HEK293 (cell line): ENCODE results near the gene ARFIP2.

Source experiments
- BCL11A ChIP-seq: fragments of 450-650 bp; formaldehyde crosslinking; IDR thresholded peaks from 2 replicates; pipeline ENCODE4 v1.5.1; 2016; ENCODE audit warnings: low read depth, missing biosample characterization, missing genetic modification characterization
- KLF1 ChIP-seq: fragments of 450-650 bp; formaldehyde crosslinking; IDR thresholded peaks from 2 replicates; pipeline ENCODE4 v1.5.1; 2016; ENCODE audit warnings: missing biosample characterization, missing genetic modification characterization
- KLF10 ChIP-seq: fragments of 450-650 bp; IDR thresholded peaks from 2 replicates; pipeline ENCODE4 v1.5.1; 2018; ENCODE audit warnings: missing biosample characterization, mild to moderate bottlenecking, missing genetic modification characterization
- KLF9 ChIP-seq: fragments of 450-650 bp; formaldehyde crosslinking; IDR thresholded peaks from 2 replicates; pipeline ENCODE4 v1.5.1; 2016; ENCODE audit warnings: missing biosample characterization, missing genetic modification characterization, low read depth
- OVOL3 ChIP-seq: fragments of 450-650 bp; formaldehyde crosslinking; IDR thresholded peaks from 2 replicates; pipeline ENCODE4 v1.5.1; 2016; ENCODE audit warnings: missing biosample characterization, missing genetic modification characterization
- SCRT2 ChIP-seq: fragments of 450-650 bp; formaldehyde crosslinking; IDR thresholded peaks from 2 replicates; pipeline ENCODE4 v1.5.1; 2016; ENCODE audit warnings: missing biosample characterization, missing genetic modification characterization
- TCF7L2 ChIP-seq: IDR thresholded peaks from 2 replicates; pipeline ENCODE4 v1.6.1; 2011; ENCODE audit warnings: low read depth, mild to moderate bottlenecking, inconsistent platforms, low read length, moderate library complexity, borderline replicate concordance
- TRIM28 ChIP-seq: IDR thresholded peaks from 2 replicates; pipeline ENCODE4 v1.6.1; 2011; ENCODE audit warnings: low read length, control low read depth, borderline replicate concordance
- WT1 ChIP-seq: fragments of 450-650 bp; formaldehyde crosslinking; IDR thresholded peaks from 2 replicates; pipeline ENCODE4 v1.5.1; 2016; ENCODE audit warnings: missing biosample characterization, missing genetic modification characterization
- ZBTB17 ChIP-seq: fragments of 450-650 bp; formaldehyde crosslinking; IDR thresholded peaks from 2 replicates; pipeline ENCODE4 v1.5.1; 2016; ENCODE audit warnings: missing biosample characterization, missing genetic modification characterization
- ZBTB7A ChIP-seq: fragments of 450-650 bp; formaldehyde crosslinking; IDR thresholded peaks from 2 replicates; pipeline ENCODE4 v1.5.1; 2016; ENCODE audit warnings: low read depth, missing biosample characterization, missing genetic modification characterization
- ZFP41 ChIP-seq: fragments of 450-650 bp; formaldehyde crosslinking; IDR thresholded peaks from 2 replicates; pipeline ENCODE4 v1.5.1; 2016; ENCODE audit warnings: missing biosample characterization, missing genetic modification characterization, borderline replicate concordance
- ZNF146 ChIP-seq: fragments of 450-650 bp; formaldehyde crosslinking; IDR thresholded peaks from 2 replicates; pipeline ENCODE4 v1.5.1; 2016; ENCODE audit warnings: missing biosample characterization, missing genetic modification characterization
- ZNF214 ChIP-seq: fragments of 450-650 bp; formaldehyde crosslinking; IDR thresholded peaks from 2 replicates; pipeline ENCODE4 v1.5.1; 2017; ENCODE audit warnings: missing biosample characterization, mild to moderate bottlenecking, missing genetic modification characterization, borderline replicate concordance
- ZNF223 ChIP-seq: fragments of 450-650 bp; formaldehyde crosslinking; IDR thresholded peaks from 2 replicates; pipeline ENCODE4 v1.5.1; 2016; ENCODE audit warnings: missing biosample characterization, missing genetic modification characterization
- ZNF24 ChIP-seq: fragments of 450-650 bp; formaldehyde crosslinking; IDR thresholded peaks from 2 replicates; pipeline ENCODE4 v1.5.1; 2016; ENCODE audit warnings: missing biosample characterization, missing genetic modification characterization
- ZNF324 ChIP-seq: fragments of 450-650 bp; formaldehyde crosslinking; IDR thresholded peaks from 2 replicates; pipeline ENCODE4 v1.5.1; 2016; ENCODE audit warnings: missing biosample characterization, missing genetic modification characterization
- ZNF510 ChIP-seq: fragments of 450-650 bp; formaldehyde crosslinking; IDR thresholded peaks from 2 replicates; pipeline ENCODE4 v1.5.1; 2018; ENCODE audit warnings: mild to moderate bottlenecking, missing genetic modification characterization, missing biosample characterization; ENCODE audit not compliant: insufficient replicate concordance
- ZNF624 ChIP-seq: fragments of 450-650 bp; formaldehyde crosslinking; IDR thresholded peaks from 2 replicates; pipeline ENCODE4 v1.5.1; 2017; ENCODE audit warnings: missing biosample characterization, missing genetic modification characterization
- ZNF664 ChIP-seq: fragments of 450-650 bp; formaldehyde crosslinking; IDR thresholded peaks from 2 replicates; pipeline ENCODE4 v1.5.1; 2016; ENCODE audit warnings: missing biosample characterization, missing genetic modification characterization
- ZNF707 ChIP-seq: fragments of 450-650 bp; formaldehyde crosslinking; IDR thresholded peaks from 2 replicates; pipeline ENCODE4 v1.5.1; 2016; ENCODE audit warnings: missing biosample characterization, missing genetic modification characterization
- TF ChIP-seq, protein P1 (sequence below): fragments of 450-650 bp; formaldehyde crosslinking; IDR thresholded peaks from 2 replicates; pipeline ENCODE4 v1.5.1; 2016; ENCODE audit warnings: missing biosample characterization, missing genetic modification characterization
- TF ChIP-seq, protein P2 (sequence below): fragments of 450-650 bp; formaldehyde crosslinking; IDR thresholded peaks from 2 replicates; pipeline ENCODE4 v1.5.1; 2016; ENCODE audit warnings: missing biosample characterization, missing genetic modification characterization, borderline replicate concordance
- TF ChIP-seq, protein P3 (sequence below): fragments of 450-650 bp; IDR thresholded peaks from 2 replicates; pipeline ENCODE4 v1.5.1; 2018; ENCODE audit warnings: missing biosample characterization, mild to moderate bottlenecking, missing genetic modification characterization
- TF ChIP-seq, protein P4 (sequence below): fragments of 450-650 bp; formaldehyde crosslinking; IDR thresholded peaks from 2 replicates; pipeline ENCODE4 v1.5.1; 2016; ENCODE audit warnings: missing biosample characterization, missing genetic modification characterization

ARFIP2 gene

DNA sequence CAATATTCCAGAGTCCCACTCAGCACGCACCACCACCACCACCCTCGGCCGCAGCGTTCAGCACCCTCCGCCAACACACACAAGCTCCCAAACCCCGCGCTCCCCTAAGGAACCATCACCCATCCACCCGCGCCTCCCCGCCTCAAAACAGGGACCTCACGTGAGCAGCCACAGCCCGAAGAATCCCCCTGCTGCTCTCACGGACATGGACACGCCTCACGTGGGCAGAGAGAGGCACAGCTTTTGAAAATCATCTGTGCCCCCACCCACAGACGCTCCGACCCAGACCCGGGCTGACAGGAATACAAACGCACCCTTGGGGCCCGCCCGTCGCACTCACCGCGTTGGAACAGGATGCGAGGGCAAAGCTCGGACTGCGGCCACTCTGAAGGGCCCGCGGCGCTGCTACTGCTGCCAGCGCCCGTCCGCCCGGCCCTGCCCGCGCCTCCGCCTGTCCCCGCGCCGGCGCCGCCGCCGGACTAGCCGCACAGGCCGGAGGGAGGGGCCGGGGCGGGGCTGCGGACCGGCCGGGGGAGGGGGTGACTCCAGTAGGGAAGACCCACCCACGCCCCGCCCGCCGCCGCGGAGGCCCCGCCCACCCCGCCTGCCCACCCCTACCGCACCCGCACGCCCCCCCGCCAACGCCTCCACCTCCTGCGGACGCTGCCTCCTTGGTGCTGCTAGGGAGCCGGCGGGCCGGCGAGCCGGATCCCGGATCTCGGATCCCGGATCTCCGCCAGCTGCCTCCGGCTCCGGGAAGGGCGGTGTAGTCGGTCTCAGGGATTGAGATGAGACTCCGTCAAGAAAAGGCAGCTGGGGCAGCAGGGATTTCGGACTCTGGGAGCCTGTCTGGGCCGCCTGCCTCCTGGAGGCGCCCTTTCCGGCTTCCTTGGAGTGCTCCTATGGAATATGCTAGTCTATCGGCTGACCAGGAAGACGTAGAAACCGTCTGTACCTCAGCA is 7.4 kb downstream of the ARFIP2 start, which contains the start of gene TRIM3 (continued):
- TF ChIP-seq KLF1 (tag by site-specific recombination), result 0 out of 2 replicates have a peak, but pooled peaks have one; percentile 14
- TF ChIP-seq, protein P1, sequence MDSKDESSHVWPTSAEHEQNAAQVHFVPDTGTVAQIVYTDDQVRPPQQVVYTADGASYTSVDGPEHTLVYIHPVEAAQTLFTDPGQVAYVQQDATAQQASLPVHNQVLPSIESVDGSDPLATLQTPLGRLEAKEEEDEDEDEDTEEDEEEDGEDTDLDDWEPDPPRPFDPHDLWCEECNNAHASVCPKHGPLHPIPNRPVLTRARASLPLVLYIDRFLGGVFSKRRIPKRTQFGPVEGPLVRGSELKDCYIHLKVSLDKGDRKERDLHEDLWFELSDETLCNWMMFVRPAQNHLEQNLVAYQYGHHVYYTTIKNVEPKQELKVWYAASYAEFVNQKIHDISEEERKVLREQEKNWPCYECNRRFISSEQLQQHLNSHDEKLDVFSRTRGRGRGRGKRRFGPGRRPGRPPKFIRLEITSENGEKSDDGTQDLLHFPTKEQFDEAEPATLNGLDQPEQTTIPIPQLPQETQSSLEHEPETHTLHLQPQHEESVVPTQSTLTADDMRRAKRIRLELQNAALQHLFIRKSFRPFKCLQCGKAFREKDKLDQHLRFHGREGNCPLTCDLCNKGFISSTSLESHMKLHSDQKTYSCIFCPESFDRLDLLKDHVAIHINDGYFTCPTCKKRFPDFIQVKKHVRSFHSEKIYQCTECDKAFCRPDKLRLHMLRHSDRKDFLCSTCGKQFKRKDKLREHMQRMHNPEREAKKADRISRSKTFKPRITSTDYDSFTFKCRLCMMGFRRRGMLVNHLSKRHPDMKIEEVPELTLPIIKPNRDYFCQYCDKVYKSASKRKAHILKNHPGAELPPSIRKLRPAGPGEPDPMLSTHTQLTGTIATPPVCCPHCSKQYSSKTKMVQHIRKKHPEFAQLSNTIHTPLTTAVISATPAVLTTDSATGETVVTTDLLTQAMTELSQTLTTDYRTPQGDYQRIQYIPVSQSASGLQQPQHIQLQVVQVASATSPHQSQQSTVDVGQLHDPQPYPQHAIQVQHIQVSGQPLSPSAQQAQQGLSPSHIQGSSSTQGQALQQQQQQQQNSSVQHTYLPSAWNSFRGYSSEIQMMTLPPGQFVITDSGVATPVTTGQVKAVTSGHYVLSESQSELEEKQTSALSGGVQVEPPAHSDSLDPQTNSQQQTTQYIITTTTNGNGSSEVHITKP (tag by site-specific recombination), result peak; percentile 76
- TF ChIP-seq ZBTB7A (tag by site-specific recombination), result no peak
- no peak for TF ChIP-seq BCL11A (tag by site-specific recombination)
- TF ChIP-seq KLF9 (tag by site-specific recombination), result no peak
- TF ChIP-seq, protein P2, sequence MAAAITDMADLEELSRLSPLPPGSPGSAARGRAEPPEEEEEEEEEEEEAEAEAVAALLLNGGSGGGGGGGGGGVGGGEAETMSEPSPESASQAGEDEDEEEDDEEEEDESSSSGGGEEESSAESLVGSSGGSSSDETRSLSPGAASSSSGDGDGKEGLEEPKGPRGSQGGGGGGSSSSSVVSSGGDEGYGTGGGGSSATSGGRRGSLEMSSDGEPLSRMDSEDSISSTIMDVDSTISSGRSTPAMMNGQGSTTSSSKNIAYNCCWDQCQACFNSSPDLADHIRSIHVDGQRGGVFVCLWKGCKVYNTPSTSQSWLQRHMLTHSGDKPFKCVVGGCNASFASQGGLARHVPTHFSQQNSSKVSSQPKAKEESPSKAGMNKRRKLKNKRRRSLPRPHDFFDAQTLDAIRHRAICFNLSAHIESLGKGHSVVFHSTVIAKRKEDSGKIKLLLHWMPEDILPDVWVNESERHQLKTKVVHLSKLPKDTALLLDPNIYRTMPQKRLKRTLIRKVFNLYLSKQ (tag by site-specific recombination), result no peak
- no peak for TF ChIP-seq ZNF707 (tag by site-specific recombination)
- TF ChIP-seq WT1 (tag by site-specific recombination), result no peak
- TF ChIP-seq, protein P3, sequence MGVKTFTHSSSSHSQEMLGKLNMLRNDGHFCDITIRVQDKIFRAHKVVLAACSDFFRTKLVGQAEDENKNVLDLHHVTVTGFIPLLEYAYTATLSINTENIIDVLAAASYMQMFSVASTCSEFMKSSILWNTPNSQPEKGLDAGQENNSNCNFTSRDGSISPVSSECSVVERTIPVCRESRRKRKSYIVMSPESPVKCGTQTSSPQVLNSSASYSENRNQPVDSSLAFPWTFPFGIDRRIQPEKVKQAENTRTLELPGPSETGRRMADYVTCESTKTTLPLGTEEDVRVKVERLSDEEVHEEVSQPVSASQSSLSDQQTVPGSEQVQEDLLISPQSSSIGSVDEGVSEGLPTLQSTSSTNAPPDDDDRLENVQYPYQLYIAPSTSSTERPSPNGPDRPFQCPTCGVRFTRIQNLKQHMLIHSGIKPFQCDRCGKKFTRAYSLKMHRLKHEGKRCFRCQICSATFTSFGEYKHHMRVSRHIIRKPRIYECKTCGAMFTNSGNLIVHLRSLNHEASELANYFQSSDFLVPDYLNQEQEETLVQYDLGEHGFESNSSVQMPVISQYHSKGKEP (tag by site-specific recombination), result no peak
- TF ChIP-seq ZNF664 (tag by site-specific recombination), result no peak
- TF ChIP-seq ZNF223, result no peak
- TF ChIP-seq ZNF624 (tag by site-specific recombination), result no peak
- TF ChIP-seq KLF10, result 0 out of 2 replicates have a peak, but pooled peaks have one; percentile 17
- no peak for TF ChIP-seq ZNF24
- TF ChIP-seq ZNF324 (tag by site-specific recombination), result no peak
- TF ChIP-seq ZBTB17 (tag by site-specific recombination), result peak; percentile 72; the same call in 1 of the 2 replicates
- no peak for TF ChIP-seq ZNF510 (tag by site-specific recombination)
- TF ChIP-seq TRIM28, result 0 out of 2 replicates have a peak, but pooled peaks have one; percentile 17
- TF ChIP-seq SCRT2, result no peak
- TF ChIP-seq ZNF214 (tag by site-specific recombination), result no peak
- TF ChIP-seq TCF7L2, result no peak
- no peak for TF ChIP-seq OVOL3
- TF ChIP-seq ZNF146 (tag by site-specific recombination), result no peak
- TF ChIP-seq, protein P4, sequence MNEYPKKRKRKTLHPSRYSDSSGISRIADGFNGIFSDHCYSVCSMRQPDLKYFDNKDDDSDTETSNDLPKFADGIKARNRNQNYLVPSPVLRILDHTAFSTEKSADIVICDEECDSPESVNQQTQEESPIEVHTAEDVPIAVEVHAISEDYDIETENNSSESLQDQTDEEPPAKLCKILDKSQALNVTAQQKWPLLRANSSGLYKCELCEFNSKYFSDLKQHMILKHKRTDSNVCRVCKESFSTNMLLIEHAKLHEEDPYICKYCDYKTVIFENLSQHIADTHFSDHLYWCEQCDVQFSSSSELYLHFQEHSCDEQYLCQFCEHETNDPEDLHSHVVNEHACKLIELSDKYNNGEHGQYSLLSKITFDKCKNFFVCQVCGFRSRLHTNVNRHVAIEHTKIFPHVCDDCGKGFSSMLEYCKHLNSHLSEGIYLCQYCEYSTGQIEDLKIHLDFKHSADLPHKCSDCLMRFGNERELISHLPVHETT (tag by site-specific recombination), result no peak
- TF ChIP-seq ZFP41, result no peak
- TF ChIP-seq, all 188 proteins: peak for 20
